OCI-LY7 (cell line): ENCODE data around the gene PRKCI. TPM values are rescaled to one million over a fixed set of nuclear protein-coding genes. Genes with fewer than 3 reads are reported as not detected.

Experiments
- BruUV-seq: library from RNA; stranded (reverse); fragments of 400-500 nt; replicated peaks from 2 replicates; lab custom pipeline; 2021; lab: Mats Ljungman, UMichigan
- CTCF ChIA-PET: fragments of 300-600 bp; sonication (Branson Sonifier 250); formaldehyde crosslinking; loops from one replicate; lab custom pipeline; 2022; ENCODE audit warnings: antibody characterized with exemption; ENCODE audit not compliant: unreplicated experiment; lab: Charles Lee
- POLR2A ChIA-PET: fragments of 300-600 bp; sonication (Branson Sonifier 250); formaldehyde crosslinking; loops from one replicate; lab custom pipeline; 2022; ENCODE audit warnings: antibody characterized with exemption; lab: Charles Lee
- DNase-seq: peaks from one replicate; pipeline ENCODE4 v3.0.0-alpha.2; 2015; ENCODE audit warnings: low spot score
- H2AFZ ChIP-seq: fragments of 200-600 bp; sonication (generic), shearing (Covaris generic); 2 replicates; pipeline ENCODE4 v1.6.1; 2014; ENCODE audit warnings: mild to moderate bottlenecking, antibody characterized with exemption, low read length, moderate library complexity
- H3K27ac ChIP-seq: fragments of 200-600 bp; sonication (generic); 2 replicates; pipeline ENCODE4 v1.5.1; 2014; ENCODE audit warnings: mixed run types, low read depth, mild to moderate bottlenecking, moderate library complexity, low read length, inconsistent platforms; ENCODE audit not compliant: poor library complexity, severe bottlenecking
- H3K36me3 ChIP-seq: fragments of 200-600 bp; sonication (generic); 2 replicates; pipeline ENCODE4 v1.6.1; 2014; ENCODE audit warnings: mild to moderate bottlenecking, antibody characterized with exemption, low read length, moderate library complexity, mixed read lengths; ENCODE audit not compliant: insufficient read depth
- H3K4me1 ChIP-seq: fragments of 200-600 bp; sonication (generic); 2 replicates; pipeline ENCODE4 v1.5.1; 2014; ENCODE audit warnings: mild to moderate bottlenecking, low read length; ENCODE audit not compliant: insufficient read depth, poor library complexity, severe bottlenecking
- H3K4me2 ChIP-seq: fragments of 200-600 bp; sonication (generic); 2 replicates; pipeline ENCODE4 v1.6.1; 2014; ENCODE audit warnings: mild to moderate bottlenecking, low read length
- H3K4me3 ChIP-seq: fragments of 200-600 bp; sonication (generic); 2 replicates; pipeline ENCODE4 v1.5.1; 2014; ENCODE audit warnings: mild to moderate bottlenecking, low read depth, low read length; ENCODE audit not compliant: poor library complexity, severe bottlenecking
- H3K79me2 ChIP-seq: fragments of 200-600 bp; sonication (generic); 2 replicates; pipeline ENCODE4 v1.6.1; 2016; ENCODE audit warnings: low read depth, mild to moderate bottlenecking, low read length, moderate library complexity, mixed read lengths; ENCODE audit not compliant: insufficient read depth
- H3K9me2 ChIP-seq: fragments of 200-600 bp; sonication (generic); 2 replicates; pipeline ENCODE4 v1.6.1; 2016; ENCODE audit warnings: mild to moderate bottlenecking, low read length, mixed read lengths; ENCODE audit not compliant: insufficient read depth
- H3K9me3 ChIP-seq: fragments of 200-600 bp; sonication (generic); 2 replicates; pipeline ENCODE4 v1.6.1; 2014; ENCODE audit warnings: mild to moderate bottlenecking, mixed run types, low read length, mixed read lengths
- H4K20me1 ChIP-seq: fragments of 200-600 bp; sonication (generic); 2 replicates; pipeline ENCODE4 v1.6.1; 2014; ENCODE audit warnings: mild to moderate bottlenecking, antibody characterized with exemption, low read length, moderate library complexity, mixed read lengths; ENCODE audit not compliant: insufficient read depth
- CTCF ChIP-seq: fragments of 200-600 bp; sonication (generic); conservative IDR thresholded peaks from 2 replicates; pipeline ENCODE4 v1.5.1; 2014; ENCODE audit warnings: mild to moderate bottlenecking, antibody characterized with exemption, low read length, moderate library complexity, mixed read lengths
- EZH2phosphoT487 ChIP-seq: fragments of 200-600 bp; sonication (generic); IDR thresholded peaks from 2 replicates; pipeline ENCODE4 v1.6.1; 2018; ENCODE audit warnings: low read depth, borderline replicate concordance, mild to moderate bottlenecking, mixed run types, antibody characterized with exemption, low read length, moderate library complexity, mixed read lengths
- intact Hi-C: fragments of 100-400 bp; cut with micrococcal nuclease; formaldehyde crosslinking; loops from one replicate; pipeline ENCODE4 v1.10.0; 2022; ENCODE audit not compliant: unreplicated experiment
- total RNA-seq, 2 experiments: library from RNA; depleted of rRNA in 1 of 2; stranded (reverse); fragments of >200 nt in 1 of 2; shearing (Covaris generic) in 1 of 2; gene quantifications; 2 replicates each; pipeline ENCODE4 v1.2.3, GENCODE V29; 2014 to 2022

PRKCI gene
- total RNA-seq, 2 experiments from 2014 or later = 27.6 to 36.2 TPM

GRCh38 chr3:170222647-170223541, 670 bp downstream of the PRKCI start:
- Histone ChIP-seq H3K9me3 (peaks cover 5% of the 10 kb centered on the region), H3K36me3 (no peaks in the 10 kb centered on the region), H3K79me2 (peaks cover 45% of the 10 kb centered on the region), H2AFZ (peak overlapping the region; percentile 95), H4K20me1 (0 out of 2 replicates have a peak, but pooled peaks cover 5% of the 10 kb centered on the region), H3K4me1 (peaks cover 11% of the 10 kb centered on the region), H3K4me2 (peak overlapping the region; percentile 82), H3K9me2 (no peaks in the 10 kb centered on the region), H3K27ac (peak overlapping the region; percentile 39), H3K4me3 (peak overlapping the region; percentile 71)
- ChIA-PET POLR2A (interaction anchor here (0.5 to 1.4 kb wide), 6 partner anchors 9 to 416 kb away, joined by 3 to 6 read pairs (median 4); partner anchors contain the start of gene PHC3), CTCF (no interaction called here)
- no TSS peak for BruUV-seq
- intact Hi-C loops = loop anchor here (5.0 kb wide), 1 partner anchor 134 kb away; the partner anchor contains the start of gene SKIL
- DNase-seq = peak; percentile 63
- TF ChIP-seq EZH2phosphoT487 (no peak), CTCF (peak; percentile 47)

GRCh38 chr3:170225166-170225565, 2.9 kb downstream of the PRKCI start:
- H3K4me3 ChIP-seq = no peak overlapping the region
- H3K36me3 ChIP-seq = no peaks in the 10 kb centered on the region
- no peak for TF ChIP-seq EZH2phosphoT487
- TF ChIP-seq CTCF = no peak
- H3K4me1 ChIP-seq = peaks cover 11% of the 10 kb centered on the region
- peaks cover 66% of the 10 kb centered on the region for H3K79me2 ChIP-seq
- ChIA-PET CTCF (no interaction called here), POLR2A (interaction anchor here (0.7 kb wide), 1 partner anchor 54 kb away, joined by 3 read pairs; no protein-coding TSS in a partner anchor)
- no peaks in the 10 kb centered on the region for H3K9me2 ChIP-seq
- no peak overlapping the region for H2AFZ ChIP-seq
- no peaks in the 10 kb centered on the region for H3K9me3 ChIP-seq
- DNase-seq = no peak
- intact Hi-C loops = no loop called here
- H3K4me2 ChIP-seq = peak overlapping the region; percentile 82; the same call in 1 of the 2 replicates
- H3K27ac ChIP-seq = no peak overlapping the region
- BruUV-seq = TSS peak; percentile 33
- H4K20me1 ChIP-seq = 0 out of 2 replicates have a peak, but pooled peaks cover 5% of the 10 kb centered on the region
